Measurements from ENCODE around the gene OSM.
"Not testable (repeated sequence)": the region's sequence is repeated elsewhere in the genome, so short reads cannot be mapped to it uniquely, and the experiment has no call there.

The OSM gene

GRCh38 chr22:30224161-30224857, 42.3 kb downstream of the OSM start:
- no peak for DNase-seq

GRCh38 chr22:30223303-30223702, 43.3 kb downstream of the OSM start:
- no peak for DNase-seq

- DNase-seq: no peak
Measured at GRCh38 chr22:30222321-30222720, 44.3 kb downstream of the OSM start.

GRCh38 chr22:30221121-30221992, 45.3 kb downstream of the OSM start:
- DNase-seq: no peak

- no peak for DNase-seq
Measured at GRCh38 chr22:30220338-30221012, 46.2 kb downstream of the OSM start.

GRCh38 chr22:30219668-30220278, 46.9 kb downstream of the OSM start:
- DNase-seq: no peak

- no peak for DNase-seq
Measured at GRCh38 chr22:30219049-30219654, 47.5 kb downstream of the OSM start.

GRCh38 chr22:30217698-30218560, 48.7 kb downstream of the OSM start:
- no peak for DNase-seq

GRCh38 chr22:30216710-30217109, 49.9 kb downstream of the OSM start:
- DNase-seq: no peak

GRCh38 chr22:30216272-30216671, 50.4 kb downstream of the OSM start:
- DNase-seq: not testable (repeated sequence)

- no peak for DNase-seq
Measured at GRCh38 chr22:30214703-30215407, 51.8 kb downstream of the OSM start.

GRCh38 chr22:30212996-30213441, 53.6 kb downstream of the OSM start:
- DNase-seq: no peak

Data from cerebellar nuclear complex (tissue), 1 donor.